HEK293T (cell line): ENCODE results near the gene MRTO4.

ENCODE experiments used
- ARNT ChIP-seq: fragments of 450-650 bp; IDR thresholded peaks from 2 replicates; pipeline ENCODE4 v1.6.1; 2017; ENCODE audit warnings: mild to moderate bottlenecking
- BHLHE40 ChIP-seq: fragments of 450-650 bp; IDR thresholded peaks from 2 replicates; pipeline ENCODE4 v1.6.1; 2016; ENCODE audit warnings: mild to moderate bottlenecking, moderate library complexity, borderline replicate concordance
- ELF4 ChIP-seq: fragments of 450-650 bp; IDR thresholded peaks from 2 replicates; pipeline ENCODE4 v1.6.1; 2017; ENCODE audit warnings: antibody characterized with exemption
- FOXA1 ChIP-seq: fragments of 450-650 bp; IDR thresholded peaks from 2 replicates; pipeline ENCODE4 v1.6.1; 2016; ENCODE audit warnings: mild to moderate bottlenecking
- FOXK2 ChIP-seq: fragments of 450-650 bp; IDR thresholded peaks from 2 replicates; pipeline ENCODE4 v1.6.1; 2016; ENCODE audit warnings: mild to moderate bottlenecking
- FOXM1 ChIP-seq: fragments of 450-650 bp; IDR thresholded peaks from 2 replicates; pipeline ENCODE4 v1.6.1; 2017; ENCODE audit warnings: mild to moderate bottlenecking, borderline replicate concordance
- HDGF ChIP-seq: fragments of 450-650 bp; IDR thresholded peaks from 2 replicates; pipeline ENCODE4 v1.6.1; 2017; ENCODE audit warnings: antibody characterized with exemption, borderline replicate concordance
- L3MBTL2 ChIP-seq: fragments of 450-650 bp; conservative IDR thresholded peaks from 2 replicates; pipeline ENCODE4 v1.6.1; 2016; ENCODE audit warnings: mild to moderate bottlenecking
- LEF1 ChIP-seq: fragments of 450-650 bp; IDR thresholded peaks from 2 replicates; pipeline ENCODE4 v1.6.1; 2017; ENCODE audit warnings: mild to moderate bottlenecking, borderline replicate concordance
- NFRKB ChIP-seq: fragments of 450-650 bp; IDR thresholded peaks from 2 replicates; pipeline ENCODE4 v1.6.1; 2016; ENCODE audit warnings: mild to moderate bottlenecking, moderate library complexity
- SP1 ChIP-seq: fragments of 450-650 bp; IDR thresholded peaks from 2 replicates; pipeline ENCODE4 v1.6.1; 2017
- SUZ12 ChIP-seq: fragments of 450-650 bp; IDR thresholded peaks from 2 replicates; pipeline ENCODE4 v1.6.1; 2016; ENCODE audit warnings: mild to moderate bottlenecking
- TARDBP ChIP-seq: fragments of 450-650 bp; IDR thresholded peaks from 2 replicates; pipeline ENCODE4 v1.6.1; 2016
- ZNF384 ChIP-seq: fragments of 450-650 bp; IDR thresholded peaks from 2 replicates; pipeline ENCODE4 v1.6.1; 2016

GRCh38 chr1:19306941-19307340 is 55.3 kb downstream of the MRTO4 start:
- no peak for TF ChIP-seq SP1
- no peak for TF ChIP-seq HDGF
- TF ChIP-seq SUZ12: no peak
- TF ChIP-seq TARDBP: no peak
- TF ChIP-seq ELF4: no peak
- TF ChIP-seq FOXM1: no peak
- TF ChIP-seq LEF1: no peak
- no peak for TF ChIP-seq FOXA1
- TF ChIP-seq BHLHE40: no peak
- no peak for TF ChIP-seq FOXK2
- TF ChIP-seq ZNF384: no peak
- TF ChIP-seq NFRKB: no peak
- no peak for TF ChIP-seq L3MBTL2
- TF ChIP-seq ARNT: no peak
